ENCODE measurements around the gene FBXO36. TPM values are rescaled to one million over a fixed set of nuclear protein-coding genes. Genes with fewer than 3 reads are reported as not detected.

FBXO36 gene
- total and polyA plus RNA-seq, 2 of the 8 experiments (the other 6 are each of a cell fraction or from before 2014, with no cell fraction given): 3.4 TPM

GRCh38 chr2:229921101-229921891 is 1.0 kb upstream of the FBXO36 start (continued):
- TF ChIP-seq CHD7 (IDR thresholded peaks at IDR 0.05; ENCODE audit: insufficient replicate concordance, low read length): no peak
- TF ChIP-seq ZNF274 (IDR thresholded peaks at IDR 0.05; ENCODE audit: borderline replicate concordance, extremely low read depth, low read length): no peak
- TF ChIP-seq NANOG (IDR thresholded peaks at IDR 0.05; ENCODE audit: insufficient read depth, low read depth, low read length, poor library complexity, severe bottlenecking): no peak
- TF ChIP-seq RBBP5 (IDR thresholded peaks at IDR 0.05; ENCODE audit: borderline replicate concordance, low read depth, low read length): 0 out of 2 replicates have a peak, but pooled peaks have one; percentile 8
- TF ChIP-seq, protein P1, sequence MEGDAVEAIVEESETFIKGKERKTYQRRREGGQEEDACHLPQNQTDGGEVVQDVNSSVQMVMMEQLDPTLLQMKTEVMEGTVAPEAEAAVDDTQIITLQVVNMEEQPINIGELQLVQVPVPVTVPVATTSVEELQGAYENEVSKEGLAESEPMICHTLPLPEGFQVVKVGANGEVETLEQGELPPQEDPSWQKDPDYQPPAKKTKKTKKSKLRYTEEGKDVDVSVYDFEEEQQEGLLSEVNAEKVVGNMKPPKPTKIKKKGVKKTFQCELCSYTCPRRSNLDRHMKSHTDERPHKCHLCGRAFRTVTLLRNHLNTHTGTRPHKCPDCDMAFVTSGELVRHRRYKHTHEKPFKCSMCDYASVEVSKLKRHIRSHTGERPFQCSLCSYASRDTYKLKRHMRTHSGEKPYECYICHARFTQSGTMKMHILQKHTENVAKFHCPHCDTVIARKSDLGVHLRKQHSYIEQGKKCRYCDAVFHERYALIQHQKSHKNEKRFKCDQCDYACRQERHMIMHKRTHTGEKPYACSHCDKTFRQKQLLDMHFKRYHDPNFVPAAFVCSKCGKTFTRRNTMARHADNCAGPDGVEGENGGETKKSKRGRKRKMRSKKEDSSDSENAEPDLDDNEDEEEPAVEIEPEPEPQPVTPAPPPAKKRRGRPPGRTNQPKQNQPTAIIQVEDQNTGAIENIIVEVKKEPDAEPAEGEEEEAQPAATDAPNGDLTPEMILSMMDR (IDR thresholded peaks at IDR 0.05; ENCODE audit: control extremely low read depth in 1 of 3, insufficient read depth in 1 of 3, low read depth in 1 of 3, low read length in 3 of 3): no peak
- peak; percentile 40 for TF ChIP-seq KDM4A (IDR thresholded peaks at IDR 0.05; ENCODE audit: low read depth, low read length, severe bottlenecking)
